ENCODE data around the gene NKD2.

- TF ChIP-seq CTCF (IDR thresholded peaks at IDR 0.05; ENCODE audit: low read length) (no peak), EZH2 (IDR thresholded peaks at IDR 0.05; ENCODE audit: borderline replicate concordance, low read length) (no peak)
Measured at GRCh38 chr5:1050423-1051365, 42.1 kb downstream of the NKD2 start.

Measured in OCI-LY1 (cell line).